Measurements from ENCODE around the gene FRRS1L.
A peak's percentile ranks its signal among the peaks of the same experiment; 100 is the strongest.

Gene FRRS1L

GRCh38 chr9:109143881-109144562 lies 23.0 kb downstream of the FRRS1L start:
- Histone ChIP-seq H2AFZ (ENCODE audit: low read depth) (peak overlapping the region; percentile 48; the same call in 1 of the 2 replicates), H3K79me2 (ENCODE audit: insufficient read depth, low read depth) (no peaks in the 10 kb centered on the region), H3K36me3 (ENCODE audit: insufficient read depth) (no peaks in the 10 kb centered on the region), H3K27me3 (ENCODE audit: insufficient read depth, low read depth) (no peaks in the 10 kb centered on the region), H3K4me2 (peak overlapping the region; percentile 37), H3K4me1 (ENCODE audit: low read depth, poor library complexity, severe bottlenecking) (peaks cover 13% of the 10 kb centered on the region), H4K20me1 (ENCODE audit: insufficient read depth) (no peaks in the 10 kb centered on the region), H3K4me3 (IDR thresholded peaks at IDR 0.05; ENCODE audit: insufficient read depth, low read depth, low read length) (no peak overlapping the region), H3K9ac (no peak overlapping the region), H3K27ac (no peak overlapping the region)
- TF ChIP-seq CTCF (conservative IDR thresholded peaks at IDR 0.05; ENCODE audit: low read depth, low read length), result peak; percentile 49; the same call in 1 of the 2 replicates

- Histone ChIP-seq H3K4me1 (ENCODE audit: low read depth, poor library complexity, severe bottlenecking) (peaks cover 13% of the 10 kb centered on the region), H3K27me3 (ENCODE audit: insufficient read depth, low read depth) (no peaks in the 10 kb centered on the region), H3K27ac (no peak overlapping the region), H4K20me1 (ENCODE audit: insufficient read depth) (no peaks in the 10 kb centered on the region), H3K9ac (no peak overlapping the region), H3K36me3 (ENCODE audit: insufficient read depth) (no peaks in the 10 kb centered on the region), H3K79me2 (ENCODE audit: insufficient read depth, low read depth) (no peaks in the 10 kb centered on the region), H2AFZ (ENCODE audit: low read depth) (no peak overlapping the region), H3K4me3 (IDR thresholded peaks at IDR 0.05; ENCODE audit: insufficient read depth, low read depth, low read length) (no peak overlapping the region), H3K4me2 (no peak overlapping the region)
- TF ChIP-seq CTCF (conservative IDR thresholded peaks at IDR 0.05; ENCODE audit: low read depth, low read length), result no peak
Observed at GRCh38 chr9:109141375-109141774, 25.7 kb downstream of the FRRS1L start.

GRCh38 chr9:109139851-109140250 lies 27.2 kb downstream of the FRRS1L start:
- no peak overlapping the region for H2AFZ ChIP-seq (ENCODE audit: low read depth)
- H3K27me3 ChIP-seq (ENCODE audit: insufficient read depth, low read depth), result no peaks in the 10 kb centered on the region
- H3K4me1 ChIP-seq (ENCODE audit: low read depth, poor library complexity, severe bottlenecking), result peaks cover 13% of the 10 kb centered on the region
- no peak overlapping the region for H3K27ac ChIP-seq
- no peaks in the 10 kb centered on the region for H3K36me3 ChIP-seq (ENCODE audit: insufficient read depth)
- no peaks in the 10 kb centered on the region for H3K79me2 ChIP-seq (ENCODE audit: insufficient read depth, low read depth)
- no peak overlapping the region for H3K4me2 ChIP-seq
- no peak for TF ChIP-seq CTCF (conservative IDR thresholded peaks at IDR 0.05; ENCODE audit: low read depth, low read length)
- H4K20me1 ChIP-seq (ENCODE audit: insufficient read depth), result no peaks in the 10 kb centered on the region
- H3K9ac ChIP-seq, result no peak overlapping the region
- no peak overlapping the region for H3K4me3 ChIP-seq (IDR thresholded peaks at IDR 0.05; ENCODE audit: insufficient read depth, low read depth, low read length)

- no peak overlapping the region for H3K27ac ChIP-seq
- H3K9ac ChIP-seq, result no peak overlapping the region
- no peak for TF ChIP-seq CTCF (conservative IDR thresholded peaks at IDR 0.05; ENCODE audit: low read depth, low read length)
- H3K4me3 ChIP-seq (IDR thresholded peaks at IDR 0.05; ENCODE audit: insufficient read depth, low read depth, low read length), result no peak overlapping the region
- H3K4me2 ChIP-seq, result no peak overlapping the region
- peaks cover 3% of the 10 kb centered on the region for H3K4me1 ChIP-seq (ENCODE audit: low read depth, poor library complexity, severe bottlenecking)
- H3K36me3 ChIP-seq (ENCODE audit: insufficient read depth), result no peaks in the 10 kb centered on the region
- H4K20me1 ChIP-seq (ENCODE audit: insufficient read depth), result no peaks in the 10 kb centered on the region
- no peaks in the 10 kb centered on the region for H3K27me3 ChIP-seq (ENCODE audit: insufficient read depth, low read depth)
- H2AFZ ChIP-seq (ENCODE audit: low read depth), result no peak overlapping the region
- no peaks in the 10 kb centered on the region for H3K79me2 ChIP-seq (ENCODE audit: insufficient read depth, low read depth)
Observed at GRCh38 chr9:109138421-109138820, 28.6 kb downstream of the FRRS1L start.

Measured in KMS-11 (cell line).